Choroid plexus epithelial cell (primary cell): ENCODE results near the gene PCNT.
A peak's percentile ranks its signal among the peaks of the same experiment; 100 is the strongest.

ENCODE experiments used
- DNase-seq: peaks from one replicate; pipeline ENCODE4 v3.0.0-alpha.2; 2010; ENCODE audit warnings: low read depth
- H3K4me3 ChIP-seq: 2 replicates; pipeline ENCODE4 v1.5.1; 2011; ENCODE audit warnings: low read depth, mild to moderate bottlenecking, control low read depth, low read length, moderate library complexity
- CTCF ChIP-seq: conservative IDR thresholded peaks from 2 replicates; pipeline ENCODE4 v1.5.1; 2011; ENCODE audit warnings: low read depth, mild to moderate bottlenecking, control low read depth, inconsistent platforms, low read length, moderate library complexity

Gene PCNT

GRCh38 chr21:46317710-46318463, 6.1 kb upstream of the PCNT start:
- no peak for DNase-seq
- no peak for TF ChIP-seq CTCF
- no peak overlapping the region for H3K4me3 ChIP-seq

DNA sequence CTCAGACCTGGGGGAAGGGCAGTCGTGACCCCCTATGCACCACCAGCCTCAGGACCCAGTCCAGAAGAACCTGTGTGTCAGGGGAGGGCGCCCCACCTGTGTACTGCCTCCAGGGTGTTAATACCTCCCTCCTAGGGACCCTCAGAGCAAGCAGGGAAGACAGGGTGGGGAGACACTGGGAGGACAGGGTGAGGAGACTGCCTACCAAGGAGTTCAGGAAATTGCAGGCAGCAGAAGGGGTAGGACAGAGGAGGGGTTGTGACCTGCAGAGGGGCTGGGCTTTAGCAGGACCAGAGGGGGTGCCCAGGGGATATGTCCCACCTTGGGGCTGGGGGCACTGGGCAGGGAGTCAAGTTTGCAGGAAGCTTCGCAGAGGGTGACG, 5.5 kb upstream of the PCNT start:
- no peak overlapping the region for H3K4me3 ChIP-seq
- no peak for DNase-seq
- TF ChIP-seq CTCF, result no peak

GRCh38 chr21:46319186-46319585, 4.8 kb upstream of the PCNT start:
- H3K4me3 ChIP-seq, result no peak overlapping the region
- no peak for DNase-seq
- no peak for TF ChIP-seq CTCF

DNA sequence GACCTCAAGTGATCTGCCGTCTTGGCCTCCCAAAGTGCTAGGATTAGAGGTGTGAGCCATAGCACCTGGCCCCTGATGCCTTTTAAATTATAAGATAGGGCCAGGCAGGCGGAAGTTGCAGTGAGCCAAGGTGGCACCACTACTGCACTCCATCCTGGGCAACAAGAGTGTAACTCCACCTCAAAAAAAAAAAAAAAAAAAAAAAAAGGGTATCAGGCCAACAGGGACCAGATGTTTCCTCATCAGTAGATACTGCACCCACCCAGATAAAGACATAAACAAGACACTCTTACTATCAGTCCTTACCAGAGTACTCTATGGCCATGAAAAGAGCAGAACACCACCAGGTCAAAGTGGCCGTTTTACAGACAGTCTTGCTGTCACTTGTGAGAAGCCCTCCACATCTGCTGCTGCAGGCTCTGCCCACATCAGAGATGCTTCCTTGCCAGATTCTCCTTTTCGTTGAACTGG, 3.6 kb upstream of the PCNT start:
- no peak for TF ChIP-seq CTCF
- no peak for DNase-seq
- no peak overlapping the region for H3K4me3 ChIP-seq

DNA sequence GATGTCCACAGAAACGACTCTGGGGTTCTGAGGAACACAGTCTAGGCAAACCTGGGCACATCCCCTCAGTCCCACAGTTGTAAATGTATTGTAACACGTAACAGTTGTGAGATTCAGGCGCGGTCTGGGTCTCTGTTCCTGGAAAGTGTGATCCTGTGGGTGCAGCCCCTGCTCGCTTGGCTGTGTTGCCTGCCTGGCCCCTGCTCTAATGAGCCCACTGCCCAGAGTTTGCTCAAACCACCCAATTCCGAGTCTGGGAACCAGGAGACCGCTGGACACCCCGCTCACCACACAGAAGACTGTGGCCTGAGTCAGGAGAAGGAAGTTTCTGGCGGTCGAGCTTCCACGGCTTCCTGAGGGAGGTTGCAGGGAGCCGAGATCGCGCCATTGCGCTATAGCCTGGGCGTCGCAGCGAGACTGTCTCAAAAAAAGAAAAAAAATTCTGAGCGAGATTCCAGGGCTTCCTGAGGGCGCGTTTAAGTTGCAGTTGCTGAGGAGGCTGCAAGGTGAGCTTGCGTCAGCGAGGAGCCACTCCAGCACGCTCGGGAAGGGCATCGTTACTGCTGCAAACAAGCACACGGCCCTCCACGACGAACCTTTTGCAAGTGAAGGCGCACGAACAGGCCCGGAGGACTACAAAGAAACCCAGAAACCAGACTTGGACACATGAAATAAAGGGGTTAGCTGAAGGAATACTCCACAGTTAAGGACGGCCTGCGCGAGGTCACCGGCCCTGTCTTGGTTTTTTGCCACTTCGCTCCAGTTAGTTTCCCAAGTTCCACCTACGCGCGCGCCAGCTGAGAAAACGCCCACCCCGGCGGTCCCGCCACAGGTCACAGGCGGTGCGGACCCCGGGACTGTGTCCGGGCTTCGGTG, 1.4 kb upstream of the PCNT start:
- peak overlapping the region; percentile 81 for H3K4me3 ChIP-seq
- TF ChIP-seq CTCF, result no peak
- DNase-seq, result peak; percentile 51

- peak; percentile 23 for DNase-seq
- no peak for TF ChIP-seq CTCF
- peak overlapping the region; percentile 81 for H3K4me3 ChIP-seq
Observed at GRCh38 chr21:46323227-46323709, 688 bp upstream of the PCNT start.
